GM04503 (cell line): ENCODE results near the gene GEMIN4.
"Not testable (repeated sequence)": the region's sequence is repeated elsewhere in the genome, so short reads cannot be mapped to it uniquely, and the experiment has no call there.

ENCODE experiments used
- DNase-seq: peaks from one replicate; pipeline ENCODE4 v3.0.0-alpha.2; 2012; ENCODE audit warnings: low read depth

The GEMIN4 gene

GRCh38 chr17:752002-752619 is at the start of gene GEMIN4:
TSS of gene GEMIN4 (minus strand) at chr17:752264. CDS start at chr17:752142, 122 bp downstream.
- DNase-seq: no peak

- DNase-seq: no peak
Measured at GRCh38 chr17:801660-802059, 49.6 kb upstream of the GEMIN4 start.

- DNase-seq: no peak
Measured at GRCh38 chr17:800446-801242, 48.6 kb upstream of the GEMIN4 start.

- DNase-seq: no peak
Measured at GRCh38 chr17:799261-799660, 47.2 kb upstream of the GEMIN4 start.

GRCh38 chr17:798246-798645 is 46.2 kb upstream of the GEMIN4 start:
- DNase-seq: no peak

GRCh38 chr17:797236-797840 is 45.3 kb upstream of the GEMIN4 start:
- DNase-seq: no peak

GRCh38 chr17:796609-797008 is 44.5 kb upstream of the GEMIN4 start:
- no peak for DNase-seq

- no peak for DNase-seq
Measured at GRCh38 chr17:795721-796120, 43.7 kb upstream of the GEMIN4 start.

GRCh38 chr17:795276-795675 is 43.2 kb upstream of the GEMIN4 start:
- no peak for DNase-seq

GRCh38 chr17:794876-795275 is 42.8 kb upstream of the GEMIN4 start:
- DNase-seq: peak; percentile 31

- DNase-seq: no peak
Measured at GRCh38 chr17:792277-792676, 40.2 kb upstream of the GEMIN4 start.

- no peak for DNase-seq
Measured at GRCh38 chr17:791829-792228, 39.8 kb upstream of the GEMIN4 start.

GRCh38 chr17:790874-791247 is 38.8 kb upstream of the GEMIN4 start:
- DNase-seq: not testable (repeated sequence)

GRCh38 chr17:789931-790873 is 38.1 kb upstream of the GEMIN4 start:
- DNase-seq: not testable (repeated sequence)

- DNase-seq: no peak
Measured at GRCh38 chr17:789160-789840, 37.2 kb upstream of the GEMIN4 start.

GRCh38 chr17:788551-788950 is 36.5 kb upstream of the GEMIN4 start:
- DNase-seq: no peak

GRCh38 chr17:787641-788221 is 35.7 kb upstream of the GEMIN4 start:
- no peak for DNase-seq

- DNase-seq: not testable (repeated sequence)
Measured at GRCh38 chr17:785901-786300, 33.8 kb upstream of the GEMIN4 start.

GRCh38 chr17:784143-784542 is 32.1 kb upstream of the GEMIN4 start:
- DNase-seq: no peak

GRCh38 chr17:781805-782731 is 30.0 kb upstream of the GEMIN4 start, which contains the start of the genes GLOD4 and MRM3:
TSS of gene GLOD4 (minus strand) at chr17:782280. CDS start at chr17:782255, 25 bp downstream.
TSS of gene MRM3 (plus strand) at chr17:782353. CDS start at chr17:782379, 26 bp downstream.
- DNase-seq: peak; percentile 36
